GM20000 (cell line): Measurements from ENCODE around the gene RRP1.

Experiments
- DNase-seq: peaks from one replicate; pipeline ENCODE4 v3.0.0; 2012; ENCODE audit warnings: low spot score
- CTCF ChIP-seq: IDR thresholded peaks from 2 replicates; pipeline ENCODE4 v1.5.1; 2012; ENCODE audit warnings: mild to moderate bottlenecking, control low read depth; ENCODE audit errors: extremely low read depth, missing control alignments

Gene RRP1

GRCh38 chr21:43810505-43811261 is 21.3 kb downstream of the RRP1 start:
- DNase-seq, result peak; percentile 97
- TF ChIP-seq CTCF, result peak; percentile 99

GRCh38 chr21:43811262-43812105 is 22.1 kb downstream of the RRP1 start:
- no peak for DNase-seq
- no peak for TF ChIP-seq CTCF

- TF ChIP-seq CTCF, result no peak
- no peak for DNase-seq
Observed at GRCh38 chr21:43812139-43812821, 22.9 kb downstream of the RRP1 start.

- no peak for DNase-seq
- TF ChIP-seq CTCF, result no peak
Observed at GRCh38 chr21:43812957-43813655, 23.7 kb downstream of the RRP1 start.

GRCh38 chr21:43813656-43813980 is 24.2 kb downstream of the RRP1 start:
- TF ChIP-seq CTCF, result no peak
- peak; percentile 48 for DNase-seq

GRCh38 chr21:43814215-43815106 is 25.1 kb downstream of the RRP1 start:
- no peak for TF ChIP-seq CTCF
- DNase-seq, result no peak
